ENCODE measurements around the gene DGKI.

DNA sequence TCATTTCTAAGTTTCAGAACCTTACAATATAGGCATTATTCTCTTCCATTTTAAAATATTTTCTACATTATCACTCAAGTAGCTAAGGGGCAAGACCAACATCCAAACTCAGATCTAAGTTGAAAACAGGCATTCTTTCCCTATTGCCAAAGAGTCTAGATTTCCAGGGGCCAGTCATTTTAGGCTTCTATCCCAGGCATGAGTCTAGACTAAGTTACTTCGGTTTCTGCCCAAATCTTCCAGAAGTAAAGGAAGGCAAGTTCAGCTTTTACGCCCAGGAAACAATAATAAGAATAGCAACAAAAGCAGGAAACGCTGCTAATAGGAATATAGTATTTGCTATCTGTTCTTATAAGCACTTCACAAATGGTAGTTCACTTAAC, 189.9 kb downstream of the DGKI start:
- TF ChIP-seq, protein P1, sequence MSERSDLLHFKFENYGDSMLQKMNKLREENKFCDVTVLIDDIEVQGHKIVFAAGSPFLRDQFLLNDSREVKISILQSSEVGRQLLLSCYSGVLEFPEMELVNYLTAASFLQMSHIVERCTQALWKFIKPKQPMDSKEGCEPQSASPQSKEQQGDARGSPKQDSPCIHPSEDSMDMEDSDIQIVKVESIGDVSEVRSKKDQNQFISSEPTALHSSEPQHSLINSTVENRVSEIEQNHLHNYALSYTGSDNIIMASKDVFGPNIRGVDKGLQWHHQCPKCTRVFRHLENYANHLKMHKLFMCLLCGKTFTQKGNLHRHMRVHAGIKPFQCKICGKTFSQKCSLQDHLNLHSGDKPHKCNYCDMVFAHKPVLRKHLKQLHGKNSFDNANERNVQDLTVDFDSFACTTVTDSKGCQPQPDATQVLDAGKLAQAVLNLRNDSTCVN (tag by site-specific recombination; optimal IDR thresholded peaks at IDR 0.05) = no peak
- TF ChIP-seq, protein P2, sequence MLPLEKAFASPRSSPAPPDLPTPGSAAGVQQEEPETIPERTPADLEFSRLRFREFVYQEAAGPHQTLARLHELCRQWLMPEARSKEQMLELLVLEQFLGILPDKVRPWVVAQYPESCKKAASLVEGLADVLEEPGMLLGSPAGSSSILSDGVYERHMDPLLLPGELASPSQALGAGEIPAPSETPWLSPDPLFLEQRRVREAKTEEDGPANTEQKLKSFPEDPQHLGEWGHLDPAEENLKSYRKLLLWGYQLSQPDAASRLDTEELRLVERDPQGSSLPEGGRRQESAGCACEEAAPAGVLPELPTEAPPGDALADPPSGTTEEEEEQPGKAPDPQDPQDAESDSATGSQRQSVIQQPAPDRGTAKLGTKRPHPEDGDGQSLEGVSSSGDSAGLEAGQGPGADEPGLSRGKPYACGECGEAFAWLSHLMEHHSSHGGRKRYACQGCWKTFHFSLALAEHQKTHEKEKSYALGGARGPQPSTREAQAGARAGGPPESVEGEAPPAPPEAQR (tag by site-specific recombination; IDR thresholded peaks at IDR 0.05) = no peak
- TF ChIP-seq SP7 (tag by site-specific recombination; IDR thresholded peaks at IDR 0.05) (no peak), ZBTB48 (tag by site-specific recombination; IDR thresholded peaks at IDR 0.05) (no peak), EGR2 (tag by site-specific recombination; IDR thresholded peaks at IDR 0.05; ENCODE audit: low read depth) (no peak), YY1 (tag by site-specific recombination; IDR thresholded peaks at IDR 0.05) (no peak), GLIS1 (tag by site-specific recombination; IDR thresholded peaks at IDR 0.05) (no peak), HOXA7 (CRISPR knock-in tag; IDR thresholded peaks at IDR 0.05; ENCODE audit: borderline replicate concordance) (no peak), ZNF571 (tag by site-specific recombination; IDR thresholded peaks at IDR 0.05) (no peak)
- TF ChIP-seq, protein P3, sequence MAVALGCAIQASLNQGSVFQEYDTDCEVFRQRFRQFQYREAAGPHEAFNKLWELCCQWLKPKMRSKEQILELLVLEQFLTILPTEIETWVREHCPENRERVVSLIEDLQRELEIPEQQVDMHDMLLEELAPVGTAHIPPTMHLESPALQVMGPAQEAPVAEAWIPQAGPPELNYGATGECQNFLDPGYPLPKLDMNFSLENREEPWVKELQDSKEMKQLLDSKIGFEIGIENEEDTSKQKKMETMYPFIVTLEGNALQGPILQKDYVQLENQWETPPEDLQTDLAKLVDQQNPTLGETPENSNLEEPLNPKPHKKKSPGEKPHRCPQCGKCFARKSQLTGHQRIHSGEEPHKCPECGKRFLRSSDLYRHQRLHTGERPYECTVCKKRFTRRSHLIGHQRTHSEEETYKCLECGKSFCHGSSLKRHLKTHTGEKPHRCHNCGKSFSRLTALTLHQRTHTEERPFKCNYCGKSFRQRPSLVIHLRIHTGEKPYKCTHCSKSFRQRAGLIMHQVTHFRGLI (tag by site-specific recombination; IDR thresholded peaks at IDR 0.05) = no peak
- TF ChIP-seq, protein P4, sequence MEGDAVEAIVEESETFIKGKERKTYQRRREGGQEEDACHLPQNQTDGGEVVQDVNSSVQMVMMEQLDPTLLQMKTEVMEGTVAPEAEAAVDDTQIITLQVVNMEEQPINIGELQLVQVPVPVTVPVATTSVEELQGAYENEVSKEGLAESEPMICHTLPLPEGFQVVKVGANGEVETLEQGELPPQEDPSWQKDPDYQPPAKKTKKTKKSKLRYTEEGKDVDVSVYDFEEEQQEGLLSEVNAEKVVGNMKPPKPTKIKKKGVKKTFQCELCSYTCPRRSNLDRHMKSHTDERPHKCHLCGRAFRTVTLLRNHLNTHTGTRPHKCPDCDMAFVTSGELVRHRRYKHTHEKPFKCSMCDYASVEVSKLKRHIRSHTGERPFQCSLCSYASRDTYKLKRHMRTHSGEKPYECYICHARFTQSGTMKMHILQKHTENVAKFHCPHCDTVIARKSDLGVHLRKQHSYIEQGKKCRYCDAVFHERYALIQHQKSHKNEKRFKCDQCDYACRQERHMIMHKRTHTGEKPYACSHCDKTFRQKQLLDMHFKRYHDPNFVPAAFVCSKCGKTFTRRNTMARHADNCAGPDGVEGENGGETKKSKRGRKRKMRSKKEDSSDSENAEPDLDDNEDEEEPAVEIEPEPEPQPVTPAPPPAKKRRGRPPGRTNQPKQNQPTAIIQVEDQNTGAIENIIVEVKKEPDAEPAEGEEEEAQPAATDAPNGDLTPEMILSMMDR (tag by site-specific recombination; IDR thresholded peaks at IDR 0.05) = no peak
- TF ChIP-seq, protein P5, sequence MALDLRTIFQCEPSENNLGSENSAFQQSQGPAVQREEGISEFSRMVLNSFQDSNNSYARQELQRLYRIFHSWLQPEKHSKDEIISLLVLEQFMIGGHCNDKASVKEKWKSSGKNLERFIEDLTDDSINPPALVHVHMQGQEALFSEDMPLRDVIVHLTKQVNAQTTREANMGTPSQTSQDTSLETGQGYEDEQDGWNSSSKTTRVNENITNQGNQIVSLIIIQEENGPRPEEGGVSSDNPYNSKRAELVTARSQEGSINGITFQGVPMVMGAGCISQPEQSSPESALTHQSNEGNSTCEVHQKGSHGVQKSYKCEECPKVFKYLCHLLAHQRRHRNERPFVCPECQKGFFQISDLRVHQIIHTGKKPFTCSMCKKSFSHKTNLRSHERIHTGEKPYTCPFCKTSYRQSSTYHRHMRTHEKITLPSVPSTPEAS (tag by site-specific recombination; IDR thresholded peaks at IDR 0.05) = no peak
- TF ChIP-seq, protein P6, sequence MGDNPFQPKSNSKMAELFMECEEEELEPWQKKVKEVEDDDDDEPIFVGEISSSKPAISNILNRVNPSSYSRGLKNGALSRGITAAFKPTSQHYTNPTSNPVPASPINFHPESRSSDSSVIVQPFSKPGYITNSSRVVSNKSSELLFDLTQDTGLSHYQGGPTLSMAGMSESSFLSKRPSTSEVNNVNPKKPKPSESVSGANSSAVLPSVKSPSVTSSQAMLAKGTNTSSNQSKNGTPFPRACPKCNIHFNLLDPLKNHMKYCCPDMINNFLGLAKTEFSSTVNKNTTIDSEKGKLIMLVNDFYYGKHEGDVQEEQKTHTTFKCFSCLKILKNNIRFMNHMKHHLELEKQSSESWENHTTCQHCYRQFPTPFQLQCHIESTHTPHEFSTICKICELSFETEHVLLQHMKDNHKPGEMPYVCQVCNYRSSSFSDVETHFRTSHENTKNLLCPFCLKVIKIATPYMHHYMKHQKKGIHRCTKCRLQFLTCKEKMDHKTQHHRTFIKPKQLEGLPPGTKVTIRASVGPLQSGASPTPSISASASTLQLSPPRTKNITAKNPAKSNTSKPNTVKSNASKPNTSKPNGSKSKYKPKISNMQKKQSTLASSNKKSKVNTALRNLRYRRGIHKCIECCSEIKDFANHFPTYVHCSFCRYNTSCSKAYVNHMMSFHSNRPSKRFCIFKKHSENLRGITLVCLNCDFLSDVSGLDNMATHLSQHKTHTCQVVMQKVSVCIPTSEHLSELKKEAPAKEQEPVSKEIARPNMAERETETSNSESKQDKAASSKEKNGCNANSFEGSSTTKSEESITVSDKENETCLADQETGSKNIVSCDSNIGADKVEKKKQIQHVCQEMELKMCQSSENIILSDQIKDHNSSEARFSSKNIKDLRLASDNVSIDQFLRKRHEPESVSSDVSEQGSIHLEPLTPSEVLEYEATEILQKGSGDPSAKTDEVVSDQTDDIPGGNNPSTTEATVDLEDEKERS (tag by site-specific recombination; IDR thresholded peaks at IDR 0.05) = no peak
- TF ChIP-seq, protein P7, sequence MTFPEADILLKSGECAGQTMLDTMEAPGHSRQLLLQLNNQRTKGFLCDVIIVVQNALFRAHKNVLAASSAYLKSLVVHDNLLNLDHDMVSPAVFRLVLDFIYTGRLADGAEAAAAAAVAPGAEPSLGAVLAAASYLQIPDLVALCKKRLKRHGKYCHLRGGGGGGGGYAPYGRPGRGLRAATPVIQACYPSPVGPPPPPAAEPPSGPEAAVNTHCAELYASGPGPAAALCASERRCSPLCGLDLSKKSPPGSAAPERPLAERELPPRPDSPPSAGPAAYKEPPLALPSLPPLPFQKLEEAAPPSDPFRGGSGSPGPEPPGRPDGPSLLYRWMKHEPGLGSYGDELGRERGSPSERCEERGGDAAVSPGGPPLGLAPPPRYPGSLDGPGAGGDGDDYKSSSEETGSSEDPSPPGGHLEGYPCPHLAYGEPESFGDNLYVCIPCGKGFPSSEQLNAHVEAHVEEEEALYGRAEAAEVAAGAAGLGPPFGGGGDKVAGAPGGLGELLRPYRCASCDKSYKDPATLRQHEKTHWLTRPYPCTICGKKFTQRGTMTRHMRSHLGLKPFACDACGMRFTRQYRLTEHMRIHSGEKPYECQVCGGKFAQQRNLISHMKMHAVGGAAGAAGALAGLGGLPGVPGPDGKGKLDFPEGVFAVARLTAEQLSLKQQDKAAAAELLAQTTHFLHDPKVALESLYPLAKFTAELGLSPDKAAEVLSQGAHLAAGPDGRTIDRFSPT (tag by site-specific recombination; IDR thresholded peaks at IDR 0.05) = no peak
